Measurements from ENCODE around the gene BCAP31. TPM values are rescaled to one million over a fixed set of nuclear protein-coding genes. Genes with fewer than 3 reads are reported as not detected.

The BCAP31 gene
- total and polyA plus RNA-seq, 3 donors from 2014 or later = 149 to 222 (median 153) TPM

- intact Hi-C loops (cut with DNase I; ENCODE audit: low total_unique reads) = no loop called here
- WGBS, 2 donors = 92% methylated on average over 2 of the region's 2 CpGs; no CpG with 5 or more reads in 1 of the 2 donors
- Histone ChIP-seq H3K4me3 (no peak overlapping the region), H3K36me3 (ENCODE audit: low read depth, missing control alignments) (no peaks in the 10 kb centered on the region), H3K4me1 (no peaks in the 10 kb centered on the region), H3K27me3 (no peaks in the 10 kb centered on the region), H3K9me3 (no peaks in the 10 kb centered on the region), H3K27ac (no peak overlapping the region)
- no peak for DNase-seq
- TF ChIP-seq CTCF (IDR thresholded peaks at IDR 0.05) = no peak
- TF ChIP-seq POLR2A (IDR thresholded peaks at IDR 0.05) = no peak
Measured at GRCh38 chrX:153719238-153719637, 4.9 kb downstream of the BCAP31 start.

GRCh38 chrX:153717445-153717844 lies 6.7 kb downstream of the BCAP31 start:
- 93 to 96% methylated on average over 9 of the region's 9 CpGs for WGBS, 2 donors
- Histone ChIP-seq H3K4me1 (no peaks in the 10 kb centered on the region), H3K9me3 (no peaks in the 10 kb centered on the region), H3K27me3 (no peaks in the 10 kb centered on the region), H3K36me3 (ENCODE audit: low read depth, missing control alignments) (no peaks in the 10 kb centered on the region), H3K4me3 (no peak overlapping the region), H3K27ac (no peak overlapping the region)
- DNase-seq = no peak
- TF ChIP-seq POLR2A (IDR thresholded peaks at IDR 0.05) = no peak
- no peak for TF ChIP-seq CTCF (IDR thresholded peaks at IDR 0.05)
- intact Hi-C loops (cut with DNase I; ENCODE audit: low total_unique reads) = no loop called here

- H3K4me3 ChIP-seq = no peak overlapping the region
- DNase-seq = no peak
- intact Hi-C loops (cut with DNase I; ENCODE audit: low total_unique reads) = no loop called here
- TF ChIP-seq POLR2A (IDR thresholded peaks at IDR 0.05) (no peak), CTCF (IDR thresholded peaks at IDR 0.05) (no peak)
- no peaks in the 10 kb centered on the region for H3K36me3 ChIP-seq (ENCODE audit: low read depth, missing control alignments)
- no peaks in the 10 kb centered on the region for H3K9me3 ChIP-seq
- no peaks in the 10 kb centered on the region for H3K4me1 ChIP-seq
- no peak overlapping the region for H3K27ac ChIP-seq
- H3K27me3 ChIP-seq = no peaks in the 10 kb centered on the region
- 86 to 96% methylated on average over 3 of the region's 3 CpGs for WGBS, 2 donors
Measured at GRCh38 chrX:153714256-153714655, 9.9 kb downstream of the BCAP31 start.

GRCh38 chrX:153709726-153710674 lies 14.2 kb downstream of the BCAP31 start:
- Histone ChIP-seq H3K4me3 (no peak overlapping the region), H3K9me3 (no peaks in the 10 kb centered on the region), H3K36me3 (ENCODE audit: low read depth, missing control alignments) (no peaks in the 10 kb centered on the region), H3K27me3 (no peaks in the 10 kb centered on the region), H3K27ac (no peak overlapping the region), H3K4me1 (no peaks in the 10 kb centered on the region)
- WGBS, 2 donors = 76 to 81% methylated on average over 12 to 26 of the region's 27 CpGs
- DNase-seq = no peak
- TF ChIP-seq CTCF (IDR thresholded peaks at IDR 0.05) = no peak
- TF ChIP-seq POLR2A (IDR thresholded peaks at IDR 0.05) = no peak
- intact Hi-C loops (cut with DNase I; ENCODE audit: low total_unique reads) = no loop called here
